Ishikawa (cell line): ENCODE data around the gene GRID1.

Source experiments
- CEBPB ChIP-seq: IDR thresholded peaks from 2 replicates; pipeline ENCODE4 v1.6.1; 2012
- CREB1 ChIP-seq: IDR thresholded peaks from 2 replicates; pipeline ENCODE4 v1.6.1; 2012; ENCODE audit warnings: low read depth
- EGR1 ChIP-seq: IDR thresholded peaks from 2 replicates; pipeline ENCODE4 v1.6.1; 2012
- EP300 ChIP-seq: IDR thresholded peaks from 2 replicates; pipeline ENCODE4 v1.6.1; 2012; ENCODE audit warnings: borderline replicate concordance
- NFIC ChIP-seq: IDR thresholded peaks from 2 replicates; pipeline ENCODE4 v1.6.1; 2012
- RAD21 ChIP-seq: IDR thresholded peaks from 2 replicates; pipeline ENCODE4 v1.6.1; 2012; ENCODE audit warnings: low read depth
- TAF1 ChIP-seq: IDR thresholded peaks from 2 replicates; pipeline ENCODE4 v1.6.1; 2012; ENCODE audit warnings: low read depth, mild to moderate bottlenecking
- TCF12 ChIP-seq: IDR thresholded peaks from 2 replicates; pipeline ENCODE4 v1.6.1; 2012; ENCODE audit warnings: low read depth
- TEAD4 ChIP-seq: IDR thresholded peaks from 2 replicates; pipeline ENCODE4 v1.6.1; 2012
- YY1 ChIP-seq: IDR thresholded peaks from 2 replicates; pipeline ENCODE4 v1.6.1; 2012; ENCODE audit warnings: low read depth
- TF ChIP-seq, protein P1 (sequence below): IDR thresholded peaks from 2 replicates; pipeline ENCODE4 v1.6.1; 2012; ENCODE audit warnings: low read depth, mild to moderate bottlenecking

DNA sequence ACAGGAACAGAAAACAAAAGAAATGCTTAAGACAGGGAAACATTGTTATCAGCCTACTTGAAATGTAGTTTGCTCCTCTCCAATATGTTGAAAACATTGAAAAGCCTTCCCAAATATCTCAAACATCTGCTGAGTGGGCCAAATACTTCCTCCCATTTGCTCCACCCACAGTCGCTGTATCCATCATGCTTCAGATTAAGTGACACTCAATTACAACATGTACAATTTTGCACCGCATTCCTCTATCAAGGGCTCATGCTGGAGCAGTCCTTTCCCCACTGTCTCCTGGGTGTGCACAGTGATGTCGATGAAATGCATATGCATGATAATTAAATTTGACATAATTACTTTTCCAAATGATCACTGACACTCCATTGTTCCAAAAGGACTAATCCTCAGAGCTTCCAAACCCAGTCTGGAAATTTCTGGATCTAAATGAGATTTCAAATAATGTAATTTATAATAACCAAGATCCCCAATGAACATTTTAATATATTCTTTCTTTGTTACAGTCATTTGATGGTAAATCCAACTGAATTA, 604.6 kb downstream of the GRID1 start:
- TF ChIP-seq YY1 (no peak), CEBPB (no peak), TCF12 (no peak), NFIC (no peak), TAF1 (no peak), TEAD4 (no peak), RAD21 (no peak), CREB1 (no peak), EGR1 (no peak), EP300 (no peak)
- TF ChIP-seq, protein P1, sequence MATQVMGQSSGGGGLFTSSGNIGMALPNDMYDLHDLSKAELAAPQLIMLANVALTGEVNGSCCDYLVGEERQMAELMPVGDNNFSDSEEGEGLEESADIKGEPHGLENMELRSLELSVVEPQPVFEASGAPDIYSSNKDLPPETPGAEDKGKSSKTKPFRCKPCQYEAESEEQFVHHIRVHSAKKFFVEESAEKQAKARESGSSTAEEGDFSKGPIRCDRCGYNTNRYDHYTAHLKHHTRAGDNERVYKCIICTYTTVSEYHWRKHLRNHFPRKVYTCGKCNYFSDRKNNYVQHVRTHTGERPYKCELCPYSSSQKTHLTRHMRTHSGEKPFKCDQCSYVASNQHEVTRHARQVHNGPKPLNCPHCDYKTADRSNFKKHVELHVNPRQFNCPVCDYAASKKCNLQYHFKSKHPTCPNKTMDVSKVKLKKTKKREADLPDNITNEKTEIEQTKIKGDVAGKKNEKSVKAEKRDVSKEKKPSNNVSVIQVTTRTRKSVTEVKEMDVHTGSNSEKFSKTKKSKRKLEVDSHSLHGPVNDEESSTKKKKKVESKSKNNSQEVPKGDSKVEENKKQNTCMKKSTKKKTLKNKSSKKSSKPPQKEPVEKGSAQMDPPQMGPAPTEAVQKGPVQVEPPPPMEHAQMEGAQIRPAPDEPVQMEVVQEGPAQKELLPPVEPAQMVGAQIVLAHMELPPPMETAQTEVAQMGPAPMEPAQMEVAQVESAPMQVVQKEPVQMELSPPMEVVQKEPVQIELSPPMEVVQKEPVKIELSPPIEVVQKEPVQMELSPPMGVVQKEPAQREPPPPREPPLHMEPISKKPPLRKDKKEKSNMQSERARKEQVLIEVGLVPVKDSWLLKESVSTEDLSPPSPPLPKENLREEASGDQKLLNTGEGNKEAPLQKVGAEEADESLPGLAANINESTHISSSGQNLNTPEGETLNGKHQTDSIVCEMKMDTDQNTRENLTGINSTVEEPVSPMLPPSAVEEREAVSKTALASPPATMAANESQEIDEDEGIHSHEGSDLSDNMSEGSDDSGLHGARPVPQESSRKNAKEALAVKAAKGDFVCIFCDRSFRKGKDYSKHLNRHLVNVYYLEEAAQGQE = no peak
